Endothelial cell (in vitro differentiated cells): ENCODE results near the gene TUBA4A. TPM values are rescaled to one million over a fixed set of nuclear protein-coding genes. Genes with fewer than 3 reads are reported as not detected.

Source experiments
- DNase-seq: peaks from one replicate; pipeline ENCODE4 v3.0.0; 2021; ENCODE audit warnings: low spot score
- H3K27ac Mint-ChIP-seq: one replicate; pipeline ENCODE4 v1.8.0; 2021; ENCODE audit warnings: mixed read lengths, inconsistent platforms; ENCODE audit not compliant: unreplicated experiment
- H3K27me3 Mint-ChIP-seq: one replicate; pipeline ENCODE4 v1.8.0; 2021; ENCODE audit warnings: mild to moderate bottlenecking, moderate library complexity, mixed read lengths, inconsistent platforms; ENCODE audit not compliant: unreplicated experiment
- H3K36me3 Mint-ChIP-seq: one replicate; pipeline ENCODE4 v1.8.0; 2021; ENCODE audit warnings: mild to moderate bottlenecking, low read depth, mixed read lengths, inconsistent platforms; ENCODE audit not compliant: unreplicated experiment
- H3K4me1 Mint-ChIP-seq: one replicate; pipeline ENCODE4 v1.8.0; 2021; ENCODE audit warnings: mild to moderate bottlenecking, mixed read lengths, inconsistent platforms; ENCODE audit not compliant: unreplicated experiment
- H3K4me3 Mint-ChIP-seq: one replicate; pipeline ENCODE4 v1.8.0; 2021; ENCODE audit warnings: mild to moderate bottlenecking, mixed read lengths, inconsistent platforms; ENCODE audit not compliant: unreplicated experiment
- H3K9me3 Mint-ChIP-seq: one replicate; pipeline ENCODE4 v1.8.0; 2021; ENCODE audit warnings: mixed read lengths, inconsistent platforms; ENCODE audit not compliant: unreplicated experiment
- total RNA-seq: library from RNA; stranded (reverse); fragmentation: NEBNext Ultra II Directional; extraction: Animal tissue kit (Norgen Biotek cat#: 25700); gene quantifications from one replicate; pipeline ENCODE4 v1.2.1, GENCODE V29; 2021; ENCODE audit not compliant: unreplicated experiment
- TF ChIP-seq, protein P1 (sequence below): fragments of 200-600 bp; sonication (generic); IDR thresholded peaks from one replicate; pipeline ENCODE4 v1.5.0; 2021; ENCODE audit warnings: antibody characterized with exemption; ENCODE audit not compliant: unreplicated experiment

TUBA4A gene
- total RNA-seq, 1 donor from 2014 or later = 18.7 TPM

DNA sequence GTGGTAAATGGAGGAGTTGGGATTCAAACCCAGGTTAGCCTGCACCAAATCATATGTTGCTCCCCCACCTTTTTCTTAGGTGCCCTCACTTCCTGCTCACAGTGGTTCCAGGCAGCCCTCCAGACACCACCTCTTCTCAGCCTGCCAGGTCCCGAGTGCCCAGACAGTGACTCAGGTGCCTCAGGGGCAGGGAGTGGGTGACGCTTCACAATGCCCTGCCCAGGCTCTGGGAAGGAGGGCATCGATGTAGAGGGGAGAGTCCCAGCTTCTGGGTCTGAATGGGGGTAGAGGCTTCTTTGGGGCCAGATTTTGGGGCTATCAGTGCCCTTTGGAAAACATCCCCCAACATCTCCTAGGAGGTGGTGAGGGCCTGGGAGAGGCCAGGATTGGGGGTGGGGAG lies 20.2 kb upstream of the TUBA4A start:
- Mint-ChIP-seq H3K9me3 (no peaks in the 10 kb centered on the region), H3K27ac (no peak overlapping the region), H3K36me3 (no peaks in the 10 kb centered on the region), H3K4me1 (peaks cover 21% of the 10 kb centered on the region), H3K27me3 (peaks cover 12% of the 10 kb centered on the region), H3K4me3 (no peak overlapping the region)
- no peak for DNase-seq
- TF ChIP-seq, protein P1, sequence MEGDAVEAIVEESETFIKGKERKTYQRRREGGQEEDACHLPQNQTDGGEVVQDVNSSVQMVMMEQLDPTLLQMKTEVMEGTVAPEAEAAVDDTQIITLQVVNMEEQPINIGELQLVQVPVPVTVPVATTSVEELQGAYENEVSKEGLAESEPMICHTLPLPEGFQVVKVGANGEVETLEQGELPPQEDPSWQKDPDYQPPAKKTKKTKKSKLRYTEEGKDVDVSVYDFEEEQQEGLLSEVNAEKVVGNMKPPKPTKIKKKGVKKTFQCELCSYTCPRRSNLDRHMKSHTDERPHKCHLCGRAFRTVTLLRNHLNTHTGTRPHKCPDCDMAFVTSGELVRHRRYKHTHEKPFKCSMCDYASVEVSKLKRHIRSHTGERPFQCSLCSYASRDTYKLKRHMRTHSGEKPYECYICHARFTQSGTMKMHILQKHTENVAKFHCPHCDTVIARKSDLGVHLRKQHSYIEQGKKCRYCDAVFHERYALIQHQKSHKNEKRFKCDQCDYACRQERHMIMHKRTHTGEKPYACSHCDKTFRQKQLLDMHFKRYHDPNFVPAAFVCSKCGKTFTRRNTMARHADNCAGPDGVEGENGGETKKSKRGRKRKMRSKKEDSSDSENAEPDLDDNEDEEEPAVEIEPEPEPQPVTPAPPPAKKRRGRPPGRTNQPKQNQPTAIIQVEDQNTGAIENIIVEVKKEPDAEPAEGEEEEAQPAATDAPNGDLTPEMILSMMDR = no peak

DNA sequence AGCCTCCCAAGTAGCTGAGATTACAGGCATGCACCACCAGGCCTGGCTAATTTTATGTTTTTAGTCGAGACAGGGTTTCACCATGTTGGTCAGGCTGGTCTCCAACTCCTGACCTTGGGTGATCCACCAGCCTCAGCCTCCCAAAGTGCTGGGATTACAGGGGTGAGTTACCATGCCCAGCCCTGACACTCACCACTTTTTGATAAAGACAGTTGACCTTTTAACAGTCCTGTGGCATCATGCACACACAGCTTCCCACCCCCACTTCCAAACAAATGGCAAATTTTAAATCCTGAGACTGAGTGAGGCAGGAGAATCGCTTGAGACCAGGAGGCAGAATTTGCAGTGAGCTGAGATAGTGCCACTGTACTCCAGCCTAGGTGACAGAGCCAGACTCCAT lies 19.3 kb upstream of the TUBA4A start:
- H3K27ac Mint-ChIP-seq = no peak overlapping the region
- no peaks in the 10 kb centered on the region for H3K9me3 Mint-ChIP-seq
- TF ChIP-seq, protein P1 = no peak
- H3K4me1 Mint-ChIP-seq = peaks cover 12% of the 10 kb centered on the region
- peaks cover 5% of the 10 kb centered on the region for H3K27me3 Mint-ChIP-seq
- no peaks in the 10 kb centered on the region for H3K36me3 Mint-ChIP-seq
- DNase-seq = no peak
- no peak overlapping the region for H3K4me3 Mint-ChIP-seq

DNA sequence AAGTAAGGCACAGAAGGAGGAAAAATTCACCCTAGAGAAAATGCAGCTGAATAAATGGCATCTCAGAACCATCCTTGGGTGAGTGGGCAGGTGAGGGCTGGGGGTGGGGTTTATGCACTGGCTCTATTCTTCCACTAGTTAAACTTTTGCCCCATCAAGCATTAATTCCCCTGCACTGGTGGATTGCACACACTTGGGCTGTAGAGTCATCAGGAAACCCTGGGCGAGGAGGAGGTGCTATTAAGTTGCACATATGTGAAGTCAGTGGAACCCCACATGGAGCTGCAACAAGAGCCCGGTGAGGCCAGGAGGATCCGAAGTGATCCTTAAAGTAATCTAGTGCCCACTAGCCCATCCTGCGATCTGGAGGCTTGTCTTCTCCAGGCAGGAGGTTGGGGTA lies 18.6 kb upstream of the TUBA4A start:
- no peaks in the 10 kb centered on the region for H3K9me3 Mint-ChIP-seq
- peaks cover 4% of the 10 kb centered on the region for H3K27me3 Mint-ChIP-seq
- TF ChIP-seq, protein P1 = no peak
- peaks cover 6% of the 10 kb centered on the region for H3K4me1 Mint-ChIP-seq
- no peaks in the 10 kb centered on the region for H3K36me3 Mint-ChIP-seq
- no peak overlapping the region for H3K27ac Mint-ChIP-seq
- DNase-seq = no peak
- no peak overlapping the region for H3K4me3 Mint-ChIP-seq

DNA sequence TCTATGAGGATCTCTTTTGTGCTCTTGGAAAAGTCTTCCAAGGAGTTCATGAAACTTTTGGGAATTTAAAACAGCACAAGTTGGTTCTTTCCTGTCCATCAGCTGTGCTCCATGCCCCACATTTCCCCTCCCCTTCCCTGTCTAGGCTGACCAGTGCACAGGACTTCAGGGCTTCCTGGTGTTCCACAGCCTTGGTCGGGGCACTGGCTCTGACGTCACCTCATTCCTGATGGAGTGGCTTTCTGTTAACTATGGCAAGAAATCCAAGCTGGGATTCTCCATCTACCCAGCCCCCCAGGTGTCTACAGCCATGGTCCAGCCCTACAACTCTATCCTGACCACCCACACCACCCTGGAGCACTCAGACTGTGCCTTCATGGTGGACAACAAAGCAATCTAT lies 17.3 kb upstream of the TUBA4A start:
- no peak overlapping the region for H3K27ac Mint-ChIP-seq
- peaks cover 5% of the 10 kb centered on the region for H3K4me1 Mint-ChIP-seq
- H3K4me3 Mint-ChIP-seq = no peak overlapping the region
- no peak for DNase-seq
- H3K36me3 Mint-ChIP-seq = no peaks in the 10 kb centered on the region
- peaks cover 3% of the 10 kb centered on the region for H3K27me3 Mint-ChIP-seq
- TF ChIP-seq, protein P1 = no peak
- H3K9me3 Mint-ChIP-seq = no peaks in the 10 kb centered on the region

GRCh38 chr2:219270055-219270372 lies 16.3 kb upstream of the TUBA4A start:
- Mint-ChIP-seq H3K4me3 (no peak overlapping the region), H3K27me3 (peaks cover 3% of the 10 kb centered on the region), H3K27ac (no peak overlapping the region), H3K4me1 (peaks cover 5% of the 10 kb centered on the region), H3K36me3 (no peaks in the 10 kb centered on the region), H3K9me3 (no peaks in the 10 kb centered on the region)
- TF ChIP-seq, protein P1 = no peak
- DNase-seq = no peak
